A673 (cell line): ENCODE results near the gene SV2C.

Experiments used
- EZH2 ChIP-seq: fragments of 200-600 bp; sonication (generic); IDR thresholded peaks from 2 replicates; pipeline ENCODE4 v1.6.1; 2017; ENCODE audit warnings: borderline replicate concordance, low read depth, mild to moderate bottlenecking, mixed read lengths, antibody characterized with exemption, low read length; ENCODE audit not compliant: poor library complexity, severe bottlenecking
- TF ChIP-seq, protein P1 (sequence below): fragments of 300-800, 200-600 bp; sonication (generic); conservative IDR thresholded peaks from 2 replicates; pipeline ENCODE4 v1.5.1; 2017; ENCODE audit warnings: low read depth, mild to moderate bottlenecking, antibody characterized with exemption, low read length, moderate library complexity, mixed read lengths

DNA sequence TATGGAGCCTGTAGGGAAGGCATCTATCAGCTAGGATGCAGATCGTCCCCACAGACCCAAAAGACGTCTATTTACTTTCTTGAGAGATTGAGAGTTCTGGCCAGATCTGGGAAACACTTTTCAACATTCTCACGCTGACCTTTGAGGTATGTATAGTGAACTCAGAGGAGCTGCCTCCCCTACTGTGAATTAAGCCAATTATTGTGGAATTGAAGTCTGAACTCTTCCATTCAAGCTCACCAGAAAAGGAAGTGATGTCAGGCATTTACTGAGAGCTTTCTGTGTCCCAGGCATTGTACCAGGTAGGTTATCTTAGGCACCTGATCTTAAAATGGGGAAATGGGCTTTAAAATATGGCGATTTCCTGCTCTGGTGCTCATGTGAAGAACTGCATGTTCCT, 136.5 kb downstream of the SV2C start:
- TF ChIP-seq, protein P1, sequence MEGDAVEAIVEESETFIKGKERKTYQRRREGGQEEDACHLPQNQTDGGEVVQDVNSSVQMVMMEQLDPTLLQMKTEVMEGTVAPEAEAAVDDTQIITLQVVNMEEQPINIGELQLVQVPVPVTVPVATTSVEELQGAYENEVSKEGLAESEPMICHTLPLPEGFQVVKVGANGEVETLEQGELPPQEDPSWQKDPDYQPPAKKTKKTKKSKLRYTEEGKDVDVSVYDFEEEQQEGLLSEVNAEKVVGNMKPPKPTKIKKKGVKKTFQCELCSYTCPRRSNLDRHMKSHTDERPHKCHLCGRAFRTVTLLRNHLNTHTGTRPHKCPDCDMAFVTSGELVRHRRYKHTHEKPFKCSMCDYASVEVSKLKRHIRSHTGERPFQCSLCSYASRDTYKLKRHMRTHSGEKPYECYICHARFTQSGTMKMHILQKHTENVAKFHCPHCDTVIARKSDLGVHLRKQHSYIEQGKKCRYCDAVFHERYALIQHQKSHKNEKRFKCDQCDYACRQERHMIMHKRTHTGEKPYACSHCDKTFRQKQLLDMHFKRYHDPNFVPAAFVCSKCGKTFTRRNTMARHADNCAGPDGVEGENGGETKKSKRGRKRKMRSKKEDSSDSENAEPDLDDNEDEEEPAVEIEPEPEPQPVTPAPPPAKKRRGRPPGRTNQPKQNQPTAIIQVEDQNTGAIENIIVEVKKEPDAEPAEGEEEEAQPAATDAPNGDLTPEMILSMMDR: no peak
- no peak for TF ChIP-seq EZH2
